M059J (cell line): ENCODE results near the gene SCUBE3. TPM values are rescaled to one million over a fixed set of nuclear protein-coding genes. Genes with fewer than 3 reads are reported as not detected.

Experiments
- DNase-seq: peaks from one replicate; pipeline ENCODE4 v3.0.0-alpha.2; 2012; ENCODE audit warnings: low read depth
- total RNA-seq: library from RNA; depleted of rRNA; stranded (reverse); fragments of >200 nt; shearing (Covaris generic); gene quantifications from 2 replicates; pipeline ENCODE4 v1.2.3, GENCODE V29; 2014; rRNA removed

SCUBE3 gene
- total RNA-seq, 1 experiment from 2014 or later = 0.12 TPM

GRCh38 chr6:35300848-35301247, 87.1 kb downstream of the SCUBE3 start:
- no peak for DNase-seq

Other genes starting within 250 kb of the SCUBE3 start
- not detected in 2 replicates for gene TCP11, start 72.6 kb upstream of the SCUBE3 start, total RNA-seq
- gene ZNF76, start 45.8 kb downstream of the SCUBE3 start, total RNA-seq = 12.5 and 20.8 TPM in 2 replicates
- 0.44 and 0.57 TPM in 2 replicates for gene DEF6, start 83.9 kb downstream of the SCUBE3 start, total RNA-seq
- 12.5 and 22.7 TPM in 2 replicates for gene PPARD, start 128.6 kb downstream of the SCUBE3 start, total RNA-seq
- 9.2 and 12.9 TPM in 2 replicates for gene FANCE, start 238.4 kb downstream of the SCUBE3 start, total RNA-seq